Measurements from ENCODE around the gene GARNL3. TPM values are rescaled to one million over a fixed set of nuclear protein-coding genes. Genes with fewer than 3 reads are reported as not detected.

Gene GARNL3
- total RNA-seq, 1 donor = 1.0 TPM

DNA sequence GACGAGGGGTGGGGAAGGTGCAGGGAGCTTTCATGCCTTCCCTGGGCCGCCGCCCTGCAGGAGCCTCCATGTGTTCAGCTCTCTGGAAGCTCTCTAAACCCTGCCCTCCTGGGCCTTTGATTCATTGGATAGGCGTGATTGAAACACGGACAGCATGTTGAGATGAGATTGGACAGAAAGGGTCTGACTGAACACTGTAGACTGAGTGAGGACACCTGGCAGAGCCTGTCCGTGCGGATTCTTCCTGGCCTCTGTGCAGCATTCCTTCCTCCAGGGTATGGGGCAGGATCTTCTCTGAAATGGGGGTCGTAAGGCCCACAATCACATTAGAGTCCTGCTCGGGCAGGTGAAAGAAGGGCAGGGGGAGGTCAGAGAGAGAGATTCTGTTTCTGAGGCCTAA lies 173.8 kb downstream of the GARNL3 start:
- H3K4me3 ChIP-seq (ENCODE audit: low read length) = no peak overlapping the region
- H3K4me1 ChIP-seq (ENCODE audit: insufficient read depth, low read length) = peaks cover 4% of the 10 kb centered on the region
- H3K9me3 ChIP-seq (ENCODE audit: low read depth, low read length) = no peaks in the 10 kb centered on the region
- no peaks in the 10 kb centered on the region for H3K27me3 ChIP-seq (ENCODE audit: insufficient read depth, low read length)

Other genes starting within 250 kb of the GARNL3 start
- 0.10 TPM for gene ANGPTL2, start 142.1 kb upstream of the GARNL3 start, total RNA-seq
- gene SLC2A8, start 132.4 kb downstream of the GARNL3 start, total RNA-seq = 2.2 TPM
- gene ZNF79, start 159.6 kb downstream of the GARNL3 start, total RNA-seq = 9.7 TPM
- 2,145 TPM for gene RPL12, start 186.6 kb downstream of the GARNL3 start, total RNA-seq
- 6.8 TPM for gene LRSAM1, start 186.7 kb downstream of the GARNL3 start, total RNA-seq